Psoas muscle (tissue), 8 donors: ENCODE data around the gene ANO6. TPM values are rescaled to one million over a fixed set of nuclear protein-coding genes. Genes with fewer than 3 reads are reported as not detected.

ENCODE experiments used
- ATAC-seq, 4 donors: fragments of 200-7000 bp; cut with Tn5 transposase; one replicate each; pipeline ENCODE4 v1.9.1; 2020; ENCODE audit warnings: moderate library complexity in 3 of 4, mild to moderate bottlenecking in 2 of 4
- DNase-seq, 2 donors: peaks; one replicate each; pipeline ENCODE4 v3.0.0-alpha.2; 2020
- H3K27ac ChIP-seq: fragments of 200-600 bp; one replicate; pipeline ENCODE4 v1.8.0; 2022
- H3K27me3 ChIP-seq, 3 donors: fragments of 200-600 bp in 1 of 3; one replicate each; pipeline versions ENCODE4 v1.6.1 to v1.8.0; 2013 to 2022; ENCODE audit warnings: low read length in 2 of 3, mild to moderate bottlenecking in 2 of 3, moderate library complexity in 1 of 3; ENCODE audit not compliant: insufficient read depth in 3 of 3
- H3K36me3 ChIP-seq, 2 donors: fragments of 200-600 bp in 1 of 2; one replicate each; pipeline versions ENCODE4 v1.6.1 to v1.8.0; 2013 to 2022; ENCODE audit warnings: low read depth in 1 of 2, mild to moderate bottlenecking in 1 of 2, moderate library complexity in 1 of 2; ENCODE audit not compliant: insufficient read depth in 1 of 2
- H3K4me1 ChIP-seq: fragments of 200-600 bp; one replicate; pipeline ENCODE4 v1.8.0; 2022
- H3K4me3 ChIP-seq: fragments of 200-600 bp; one replicate; pipeline ENCODE4 v1.8.0; 2022; ENCODE audit warnings: mild to moderate bottlenecking
- H3K9me3 ChIP-seq: fragments of 200-600 bp; one replicate; pipeline ENCODE4 v1.8.0; 2022
- CTCF ChIP-seq: fragments of 200-600 bp; IDR thresholded peaks from one replicate; pipeline ENCODE4 v1.8.0; 2022; ENCODE audit warnings: antibody characterized with exemption
- WGBS, 3 donors: extraction: QIAGEN DNeasy Blood & Tissue Kit; methylation state at CpG; one replicate each; pipeline versions ENCODE4 v1.1.6 to v1.1.7; 2013; 5-methylcytosine and 5-hydroxymethylcytosine counted together
- intact Hi-C, 2 donors: fragments of 100-400 bp; cut with DNase I; formaldehyde crosslinking; loops; one replicate each; pipeline versions ENCODE4 v1.11.0 to v1.14.2; 2022
- polyA plus RNA-seq, 3 donors: library from polyadenylated mRNA; stranded (reverse); fragments of 200-250 nt; gene quantifications; one replicate each; pipeline ENCODE4 v1.2.3, GENCODE V29; 2013
- total RNA-seq, 4 donors: library from RNA; stranded (reverse); fragmentation: NEBNext Ultra II Directional in 2 of 4; extraction: Animal tissue kit (Norgen Biotek cat#: 25700) in 2 of 4; gene quantifications; one replicate each; pipeline versions ENCODE4 v1.2.1 to v1.2.4, GENCODE V29; 2021 to 2023
- donor health status: healthy with polysubstance abuse.
- donor health status: DM: no; HTN: no; CAD: no; lungs with moderate emphysema.
- donor health status: Bipolar disorder and iron deficiency.
- donor health status: healthy.
- donor health status: DM: yes; HTN: yes; CAD: no.
- donor health status: DM: no; HTN: no; CAD: no.
- donor health status: DM: no; HTN: no; CAD: no.
- donor health status: DM: yes; HTN: yes; CAD: no.

Gene ANO6
- total and polyA plus RNA-seq, 7 donors = 25.6 to 121 (median 51.5) TPM

GRCh38 chr12:45478931-45479330, 263.0 kb downstream of the ANO6 start:
- ATAC-seq = no peak
- intact Hi-C loops = no loop called here
- no peak overlapping the region for H3K4me3 ChIP-seq

GRCh38 chr12:45481746-45482145, 265.9 kb downstream of the ANO6 start:
- TF ChIP-seq CTCF = no peak
- intact Hi-C loops = no loop called here
- WGBS, 3 donors = 52 to 57% (median 53%) methylated on average over 5 of the region's 5 CpGs

More at GRCh38 chr12:45478931-45479330, 263.0 kb downstream of the ANO6 start:
- no peak for DNase-seq
- Histone ChIP-seq H3K27ac (no peak overlapping the region), H3K27me3 (no peaks in the 10 kb centered on the region), H3K4me1 (peaks cover 7% of the 10 kb centered on the region), H3K9me3 (no peaks in the 10 kb centered on the region), H3K36me3 (no peaks in the 10 kb centered on the region)
- WGBS, 3 donors = 84 to 97% (median 95%) methylated on average over 1 of the region's 1 CpG
- TF ChIP-seq CTCF = no peak

GRCh38 chr12:45483571-45483970, 267.7 kb downstream of the ANO6 start:
- intact Hi-C loops = no loop called here
- Histone ChIP-seq H3K4me1 (peaks cover 7% of the 10 kb centered on the region), H3K27me3 (no peaks in the 10 kb centered on the region), H3K27ac (no peak overlapping the region), H3K4me3 (no peak overlapping the region), H3K9me3 (no peaks in the 10 kb centered on the region), H3K36me3 (no peaks in the 10 kb centered on the region)
- no peak for TF ChIP-seq CTCF
- WGBS, 3 donors = 24 to 34% (median 33%) methylated on average over 2 of the region's 2 CpGs
- ATAC-seq (peak in 3 of 4 donors; percentile 42 to 72 (median 60)), DNase-seq (peak; percentile 33 to 58)

More at GRCh38 chr12:45481746-45482145, 265.9 kb downstream of the ANO6 start:
- H3K4me3 ChIP-seq = no peak overlapping the region
- peaks cover 7% of the 10 kb centered on the region for H3K4me1 ChIP-seq
- no peaks in the 10 kb centered on the region for H3K9me3 ChIP-seq
- H3K36me3 ChIP-seq = no peaks in the 10 kb centered on the region
- no peak for DNase-seq
- no peaks in the 10 kb centered on the region for H3K27me3 ChIP-seq
- ATAC-seq = no peak
- H3K27ac ChIP-seq = no peak overlapping the region

Other genes with a start within 250 kb of the ANO6 start
- under 1 TPM in 2 of 4 donors, not detected in 2; 0.08 to 0.20 TPM for gene DBX2, start 165.0 kb upstream of the ANO6 start, total RNA-seq
- gene DBX2, start 165.0 kb upstream of the ANO6 start, polyA plus RNA-seq = under 1 TPM in 2 of 3 donors, not detected in 1; 0.04 to 0.09 TPM